CD4-positive, alpha-beta T cell treated with Interleukin-4 for 1 hour (primary cell): ENCODE results near the gene FAM222A.

Experiments used
- DNase-seq, 2 donors: peaks; one replicate each; pipeline ENCODE4 v3.0.0-alpha.2; 2020 to 2022

Gene FAM222A

GRCh38 chr12:109711596-109712461 lies 1.8 kb upstream of the FAM222A start:
- DNase-seq = no peak

- peak; percentile 44 to 59 for DNase-seq
These were observed 702 bp downstream of the FAM222A start for GRCh38 chr12:109714141-109714912.

DNA sequence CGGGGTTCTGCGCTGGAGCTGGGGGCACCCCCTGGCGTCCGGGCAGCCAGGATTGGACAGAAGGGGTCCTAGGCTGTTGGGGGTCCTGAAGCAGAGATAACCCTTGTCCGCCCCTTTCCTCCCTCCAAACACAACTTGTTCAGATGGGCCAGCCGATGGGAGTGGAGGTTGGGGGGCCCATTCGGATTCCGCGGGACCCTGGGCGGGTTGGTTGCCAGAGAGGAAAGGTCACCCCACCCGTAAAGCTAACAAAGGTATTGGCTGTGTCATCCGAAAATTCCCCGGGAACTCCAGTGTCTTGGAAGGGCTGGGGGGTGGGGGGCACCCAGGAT lies 1.3 kb downstream of the FAM222A start:
- no peak for DNase-seq

DNA sequence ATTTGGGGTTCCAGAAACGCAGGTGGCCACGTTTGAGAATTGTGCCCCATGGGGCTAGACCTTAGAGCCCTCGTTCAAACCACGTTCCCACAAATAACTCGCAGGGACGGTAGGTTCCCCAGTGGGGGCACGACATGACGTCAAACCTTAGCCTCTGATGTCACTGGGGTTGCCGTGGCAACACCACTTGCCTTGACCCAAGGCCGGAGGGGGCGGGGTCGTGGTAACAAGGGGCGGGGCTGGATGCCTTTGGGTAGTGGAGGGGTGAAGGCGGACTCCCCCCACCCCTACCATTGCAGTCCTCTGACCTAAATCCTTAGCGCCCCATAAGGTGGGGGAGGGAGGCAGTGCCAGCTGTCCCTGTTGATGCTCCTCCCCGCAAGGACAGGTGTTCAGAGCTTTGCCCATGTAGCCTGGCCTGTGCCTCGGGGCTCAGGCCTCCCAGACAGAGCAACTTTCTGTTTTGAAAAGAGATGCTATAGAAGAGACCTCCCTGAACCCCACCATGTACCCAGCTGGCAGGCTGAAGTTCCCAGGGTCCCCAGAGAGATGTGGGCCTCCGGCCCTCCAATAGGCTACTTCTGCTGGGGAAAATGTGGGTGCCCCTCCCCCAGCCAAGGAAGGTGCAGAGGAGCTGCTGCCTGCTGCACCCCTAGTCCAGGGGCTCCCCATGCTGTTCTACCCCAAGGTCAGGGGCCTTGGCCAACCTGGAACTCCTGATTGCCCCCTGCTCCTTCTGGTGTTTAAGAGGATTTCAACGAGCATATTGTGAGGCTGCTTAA lies 1.9 kb downstream of the FAM222A start:
- DNase-seq = peak; percentile 18 to 48

DNA sequence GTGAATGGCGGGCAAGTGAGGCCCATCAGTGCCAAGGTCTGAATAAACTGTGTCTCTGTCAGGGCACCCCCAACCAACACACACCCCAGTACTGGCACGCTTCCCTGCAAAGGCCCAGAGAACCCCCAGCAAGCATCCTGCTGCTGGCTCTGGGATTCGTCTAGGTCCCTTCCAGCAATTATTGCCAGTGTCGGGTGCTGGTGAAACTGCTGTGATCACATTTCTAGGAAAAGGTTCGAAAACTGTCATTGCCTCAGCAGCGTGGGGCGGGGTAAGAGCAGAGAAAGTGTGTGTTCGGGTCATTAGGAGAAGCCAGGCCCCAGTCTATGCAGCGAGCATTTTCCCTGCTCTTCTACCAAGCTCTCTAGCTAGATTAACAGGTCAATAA lies 2.5 kb downstream of the FAM222A start:
- no peak for DNase-seq

DNA sequence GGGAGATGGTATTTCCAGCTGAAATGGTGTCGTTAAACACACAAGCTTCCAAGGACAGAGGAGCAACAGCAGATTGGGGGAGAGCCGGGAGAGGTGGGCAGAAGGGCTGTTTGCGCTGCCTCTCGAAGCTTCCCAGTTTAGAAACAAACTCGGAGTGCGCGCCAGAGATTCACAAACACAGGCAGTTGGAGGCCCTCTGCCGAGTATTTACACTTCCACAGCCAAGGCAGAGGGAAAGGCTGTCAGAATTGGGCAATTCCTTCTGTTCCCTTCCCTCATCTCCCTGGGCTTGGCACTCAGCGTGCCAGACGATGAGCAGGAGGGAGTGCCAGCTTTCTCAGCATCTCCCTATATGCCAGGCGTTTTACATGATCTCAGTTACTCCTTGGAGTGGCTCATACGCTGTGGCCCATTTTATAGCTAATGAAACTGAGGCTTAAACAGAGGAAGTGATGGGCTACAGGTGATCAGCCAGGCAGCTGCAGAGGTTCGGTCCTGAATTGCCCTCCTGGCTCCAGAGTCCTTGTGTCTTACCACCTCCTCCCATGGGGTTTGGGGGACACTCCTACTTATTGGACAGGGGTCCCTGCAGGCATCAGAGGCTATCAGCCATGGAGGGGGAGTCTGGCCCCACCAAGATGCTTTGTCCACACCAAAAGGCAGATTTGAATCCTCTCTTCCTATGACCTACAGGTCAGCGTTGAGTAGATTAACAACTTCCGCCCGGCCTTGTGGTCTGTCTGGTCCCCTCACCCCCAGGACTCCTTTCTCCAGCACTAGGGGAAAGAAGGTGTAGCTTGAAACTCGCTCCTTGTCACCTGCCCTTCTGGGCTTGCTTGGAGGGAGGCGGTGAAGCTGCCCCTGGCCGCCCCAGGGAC lies 3.1 kb downstream of the FAM222A start:
- DNase-seq = no peak

DNA sequence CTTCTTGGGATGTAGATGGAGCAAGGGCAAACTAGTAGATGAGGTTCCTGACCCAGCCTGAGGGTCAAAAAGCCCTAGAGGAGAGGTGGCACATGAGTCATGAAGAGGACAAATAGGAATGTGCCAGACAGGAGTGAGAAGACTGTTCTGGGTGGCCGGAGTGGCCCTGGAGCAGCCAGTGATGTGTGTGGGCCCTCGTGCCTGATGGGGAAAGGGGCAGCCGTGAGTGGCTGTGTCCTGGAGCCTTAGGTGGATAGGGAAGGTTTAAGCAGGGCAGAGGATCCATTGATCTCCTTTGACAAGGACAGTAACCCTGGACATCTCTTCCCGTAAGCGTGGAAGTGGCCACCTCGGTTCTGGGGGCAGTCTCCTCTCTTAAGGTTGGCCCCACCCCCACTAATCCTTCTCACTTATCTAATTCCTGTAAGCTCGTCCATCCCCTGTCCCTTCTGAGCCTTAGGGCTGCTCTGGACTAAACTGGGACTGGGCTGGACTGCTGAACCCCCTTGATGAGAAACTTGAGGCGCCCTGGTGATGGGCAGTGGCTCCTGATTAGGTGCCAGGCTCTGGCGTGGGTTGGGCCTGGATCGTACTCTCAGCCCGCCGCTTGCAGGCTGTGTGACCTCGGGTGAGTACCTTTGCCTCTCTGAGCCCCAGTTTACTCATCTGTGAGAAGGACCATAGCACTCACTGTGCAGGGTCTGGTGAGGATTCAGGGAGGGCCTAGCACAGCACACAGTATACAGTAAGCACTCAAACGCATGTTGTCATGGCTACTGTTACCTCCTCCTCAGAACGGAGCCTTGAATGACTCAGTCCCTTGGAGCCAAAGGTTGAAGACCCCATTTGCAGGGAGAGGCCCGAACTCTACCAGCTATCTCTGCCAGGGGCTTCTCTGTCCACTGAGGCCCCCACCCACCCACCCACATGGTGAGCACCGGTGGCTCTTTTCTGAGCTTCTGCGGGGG lies 4.0 kb downstream of the FAM222A start:
- DNase-seq = no peak

GRCh38 chr12:109718390-109718789 lies 4.8 kb downstream of the FAM222A start:
- DNase-seq = no peak

DNA sequence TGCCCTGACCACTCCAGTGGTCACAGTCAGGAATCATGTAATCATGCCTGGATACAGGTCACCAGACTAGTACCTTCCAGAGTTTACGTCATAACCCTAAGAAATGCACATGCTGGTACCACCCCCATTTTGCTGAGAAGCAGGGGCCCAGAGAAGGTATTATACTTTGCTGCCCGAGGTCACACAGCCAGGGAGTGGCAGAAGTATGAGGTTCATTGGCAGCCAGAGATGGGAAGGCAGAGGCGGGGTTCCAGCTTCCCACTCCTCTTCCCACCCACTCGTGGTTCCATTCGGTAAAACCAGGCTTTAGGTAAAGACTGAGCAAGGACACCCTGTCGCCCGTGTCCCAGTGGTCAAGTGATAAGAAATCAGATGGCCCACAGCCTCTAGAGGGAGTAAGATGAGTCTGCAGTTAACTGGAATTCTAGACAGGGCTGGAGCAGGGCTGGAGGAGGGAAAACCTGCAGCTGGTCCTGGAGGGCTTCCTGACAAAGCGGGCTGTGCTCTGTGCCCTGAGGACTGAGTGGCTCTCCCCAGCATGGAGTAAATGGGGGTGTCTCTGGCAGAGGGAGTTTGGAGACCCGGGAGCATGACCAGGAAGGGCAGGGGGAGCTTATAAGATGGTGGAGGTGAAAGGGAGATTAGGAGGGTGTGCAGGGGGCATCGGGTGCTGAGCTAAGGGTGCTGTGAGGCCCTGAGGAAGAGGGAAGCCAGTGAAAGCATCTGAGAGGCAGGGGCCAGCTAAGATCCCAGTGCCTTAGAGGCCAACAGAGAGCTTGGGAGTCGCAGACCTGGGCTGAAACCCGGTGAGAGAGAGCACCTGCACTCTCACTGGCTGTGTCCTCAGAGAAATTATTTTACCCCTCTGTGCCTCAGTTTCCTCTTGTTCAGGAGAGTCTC lies 5.7 kb downstream of the FAM222A start:
- no peak for DNase-seq

- no peak for DNase-seq
These were observed 6.7 kb downstream of the FAM222A start for GRCh38 chr12:109720152-109720856.

GRCh38 chr12:109720857-109721189 lies 7.2 kb downstream of the FAM222A start:
- DNase-seq = no peak

- no peak for DNase-seq
These were observed 7.7 kb downstream of the FAM222A start for GRCh38 chr12:109721276-109721675.

DNA sequence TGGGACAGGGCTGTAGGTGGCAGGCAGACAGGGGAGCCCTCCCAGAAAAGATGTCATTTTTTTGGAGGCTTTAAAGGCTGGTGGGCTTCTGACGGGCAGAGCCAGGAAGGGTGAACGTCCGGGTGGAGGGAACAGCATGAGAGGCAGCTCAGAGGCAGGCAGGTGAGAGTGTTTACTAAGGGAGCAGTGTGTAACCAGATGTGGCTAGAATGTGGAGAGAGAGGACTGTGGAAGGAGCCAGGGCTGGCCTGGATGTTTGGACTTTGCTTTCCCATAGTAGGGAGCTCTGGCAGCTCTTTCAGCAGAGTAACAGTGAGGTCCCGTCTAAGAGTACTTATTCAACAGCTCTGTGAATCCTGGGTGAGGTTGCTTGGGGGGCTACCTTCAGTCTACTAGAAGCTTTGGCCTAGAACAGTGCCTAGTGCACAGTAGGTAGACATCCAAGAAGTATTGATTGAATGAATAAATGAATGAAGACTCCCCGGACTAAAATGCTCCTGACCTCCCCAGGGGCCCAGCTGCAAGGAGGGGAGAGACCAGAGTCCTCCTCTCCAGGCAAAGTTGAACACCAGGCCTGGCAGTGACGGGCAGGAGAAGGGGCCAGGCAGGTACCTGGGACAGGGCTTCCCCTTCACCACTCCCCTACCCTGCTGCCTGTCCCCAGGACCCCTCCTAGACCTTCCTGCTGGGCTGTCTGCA lies 8.5 kb downstream of the FAM222A start:
- no peak for DNase-seq

DNA sequence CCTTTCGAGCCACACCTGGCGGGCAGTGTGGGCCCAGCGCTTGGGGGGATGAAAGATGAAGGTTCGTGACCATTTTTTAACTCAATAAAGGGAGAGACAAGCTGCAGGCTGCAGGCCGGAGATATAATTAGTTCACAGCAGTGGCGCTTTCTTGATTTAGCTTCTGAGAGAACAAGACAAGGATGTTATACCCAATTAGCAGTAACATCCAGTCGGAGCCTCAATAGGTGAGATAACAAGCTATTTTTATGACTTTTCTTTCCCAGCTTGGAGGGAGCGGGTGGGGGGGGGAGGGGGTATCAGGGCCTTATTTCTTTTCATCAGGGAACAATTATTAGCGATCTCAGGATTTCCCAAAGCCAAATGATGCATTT lies 9.1 kb downstream of the FAM222A start:
- DNase-seq = no peak

GRCh38 chr12:109723311-109723881 lies 9.8 kb downstream of the FAM222A start:
- DNase-seq = no peak

DNA sequence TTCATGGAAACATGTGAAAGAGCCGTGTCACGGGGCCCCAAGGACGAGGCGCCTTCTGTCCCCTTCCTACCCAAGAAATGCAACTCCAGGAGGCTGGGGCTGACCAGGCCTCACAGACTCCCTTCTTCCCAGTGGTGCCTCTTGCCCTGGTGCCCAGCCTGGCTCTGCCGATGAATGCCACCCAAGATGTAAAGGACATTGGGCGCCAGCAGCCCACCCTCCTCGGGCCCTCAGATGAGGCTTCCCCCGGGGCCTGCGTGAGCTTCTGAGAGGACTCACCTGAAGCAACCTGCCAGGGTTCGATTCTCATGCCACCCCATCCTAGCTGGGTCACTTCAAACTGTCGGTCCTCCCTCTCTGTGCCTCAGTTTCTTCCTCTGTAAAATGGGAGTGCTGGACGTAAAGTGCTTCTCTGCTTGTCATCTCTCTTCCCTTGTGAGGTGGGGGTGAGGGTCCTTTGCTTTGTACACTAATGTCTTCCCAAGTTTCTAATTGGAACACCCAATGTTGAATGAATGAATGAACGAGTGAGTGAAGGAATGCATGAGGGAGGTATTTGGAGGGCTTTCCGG lies 10.8 kb downstream of the FAM222A start:
- no peak for DNase-seq

DNA sequence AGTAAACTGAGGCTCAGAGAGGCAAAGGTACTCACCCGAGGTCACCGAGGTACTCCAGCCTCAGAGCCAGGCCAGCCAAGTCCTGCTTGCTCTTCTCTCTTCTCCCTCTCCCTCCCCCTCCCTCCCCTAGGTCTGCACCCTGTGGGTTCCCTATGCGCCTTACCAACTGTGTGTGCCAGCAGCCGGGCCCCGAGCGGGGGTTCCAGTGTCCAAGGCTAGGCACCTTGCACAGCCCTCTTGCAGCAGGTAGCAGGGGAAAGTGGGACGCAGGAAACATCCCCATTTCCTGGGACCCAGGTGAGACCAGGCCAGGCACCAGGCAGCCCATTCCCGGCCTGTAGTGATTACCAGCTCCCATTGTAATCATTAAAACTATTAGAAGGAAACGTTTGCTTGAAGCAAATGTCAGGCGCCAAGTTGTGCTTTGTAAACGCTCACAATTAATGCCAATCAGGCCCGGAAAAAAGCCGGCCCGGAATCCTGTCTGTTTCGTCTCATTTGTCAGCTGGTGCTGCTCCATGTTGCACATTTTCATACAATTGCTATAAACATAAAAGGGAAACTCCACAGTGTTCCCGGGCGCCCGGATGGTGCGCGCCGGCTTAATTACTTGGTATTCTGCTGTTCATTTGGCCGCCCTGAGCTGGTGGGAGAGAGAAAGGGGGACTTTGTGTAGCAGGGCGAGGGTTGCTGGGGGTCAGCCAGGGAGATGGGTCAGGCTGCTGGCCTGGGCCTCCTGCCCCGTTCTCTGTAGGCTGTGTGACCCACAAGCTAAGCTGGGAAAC lies 11.9 kb downstream of the FAM222A start:
- DNase-seq = no peak
